NCI-H1417 (cell line): ENCODE measurements around the gene HGFAC.

Source experiments
- DNase-seq, 3 experiments: peaks; one replicate each; lab custom pipeline; 2025; lab: John Stamatoyannopoulos, UW

HGFAC gene

GRCh38 chr4:3426465-3427133 lies 15.2 kb upstream of the HGFAC start:
- peak in 1 of 3 experiments; percentile 93 for DNase-seq

- DNase-seq = no peak
Observed at GRCh38 chr4:3427134-3427476, 14.7 kb upstream of the HGFAC start.

DNA sequence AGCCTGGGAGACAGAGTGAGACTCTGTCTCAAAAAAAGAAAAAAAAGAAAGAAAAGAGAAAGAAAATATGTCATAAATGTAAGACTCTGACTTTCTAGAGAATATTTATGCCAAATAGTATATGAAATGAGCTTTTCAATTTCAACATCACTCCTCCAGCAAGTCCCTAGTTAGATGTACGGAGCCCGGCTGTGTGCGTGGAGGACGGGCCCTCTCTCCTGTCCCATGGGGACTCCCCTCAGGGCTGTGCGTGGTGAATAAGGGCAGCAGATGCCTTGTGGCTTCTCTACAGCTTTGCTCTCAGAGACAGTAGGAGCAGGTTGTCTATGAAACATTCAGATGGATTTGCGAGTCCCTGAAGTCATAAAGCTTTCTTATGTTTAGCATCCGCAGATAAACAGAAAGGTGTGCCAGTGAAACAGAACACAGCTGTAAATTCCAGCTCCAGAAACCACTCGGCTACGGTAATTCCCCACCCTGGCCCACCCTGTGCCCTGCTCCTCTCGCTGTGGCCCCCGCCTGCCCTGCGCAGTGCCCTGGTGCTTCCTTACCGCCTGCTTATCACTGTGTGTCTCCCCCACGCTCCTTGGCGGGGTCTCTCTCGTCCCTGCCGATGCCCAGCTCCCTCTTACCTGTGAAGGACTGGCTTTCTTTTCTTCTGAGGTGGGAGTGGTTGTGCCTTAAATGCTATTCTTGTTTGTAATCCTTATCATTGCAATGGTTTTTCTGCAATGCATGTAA lies 13.9 kb upstream of the HGFAC start:
- DNase-seq = peak in 1 of 3 experiments; percentile 24

GRCh38 chr4:3429651-3430050 lies 12.1 kb upstream of the HGFAC start:
- no peak for DNase-seq

DNA sequence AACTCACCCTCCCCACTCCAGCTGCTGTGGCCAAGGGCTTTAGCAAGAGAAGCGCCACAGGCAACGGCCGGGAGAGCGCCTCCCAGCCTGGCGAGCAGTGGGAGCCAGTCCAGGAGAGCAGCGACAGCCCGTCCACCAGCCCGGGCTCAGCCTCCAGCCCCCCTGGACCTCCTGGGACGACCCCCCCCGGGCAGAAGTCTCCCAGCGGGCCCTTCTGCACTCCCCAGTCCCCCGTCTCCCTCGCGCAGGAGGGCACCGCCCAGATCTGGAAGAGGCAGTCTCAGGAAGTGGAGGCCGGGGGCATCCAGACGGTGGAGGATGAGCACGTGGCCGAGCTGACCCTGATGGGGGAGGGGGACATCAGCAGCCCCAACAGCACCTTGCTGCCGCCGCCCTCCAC lies 11.2 kb upstream of the HGFAC start:
- no peak for DNase-seq

DNA sequence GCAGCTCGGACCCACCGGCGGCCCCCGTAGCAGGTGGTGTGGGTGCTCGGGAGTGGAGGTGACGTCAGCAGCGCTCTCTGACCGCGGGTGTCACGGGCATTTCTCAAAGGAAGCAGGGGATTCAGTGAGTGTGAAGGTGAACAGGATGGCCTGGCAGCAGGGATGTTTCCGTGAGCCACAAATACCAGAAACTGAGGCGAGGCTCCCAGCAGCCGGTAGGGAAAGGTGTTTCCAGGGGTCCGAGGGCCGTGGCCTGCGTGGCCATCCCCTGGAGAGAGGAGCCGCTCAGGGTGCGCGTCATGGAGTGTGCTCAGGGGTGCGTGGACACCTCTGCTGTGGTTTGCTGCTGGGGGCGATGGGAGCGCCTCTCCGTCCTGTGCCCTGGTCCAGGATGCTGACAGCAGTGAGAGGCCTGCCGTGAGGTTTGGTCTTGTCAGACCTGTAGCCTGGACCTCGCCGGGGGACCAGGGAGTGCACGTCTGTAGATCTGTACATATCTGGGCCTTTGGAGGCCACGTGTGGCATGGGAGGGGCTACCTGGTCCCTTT lies 10.2 kb upstream of the HGFAC start:
- DNase-seq = no peak

DNA sequence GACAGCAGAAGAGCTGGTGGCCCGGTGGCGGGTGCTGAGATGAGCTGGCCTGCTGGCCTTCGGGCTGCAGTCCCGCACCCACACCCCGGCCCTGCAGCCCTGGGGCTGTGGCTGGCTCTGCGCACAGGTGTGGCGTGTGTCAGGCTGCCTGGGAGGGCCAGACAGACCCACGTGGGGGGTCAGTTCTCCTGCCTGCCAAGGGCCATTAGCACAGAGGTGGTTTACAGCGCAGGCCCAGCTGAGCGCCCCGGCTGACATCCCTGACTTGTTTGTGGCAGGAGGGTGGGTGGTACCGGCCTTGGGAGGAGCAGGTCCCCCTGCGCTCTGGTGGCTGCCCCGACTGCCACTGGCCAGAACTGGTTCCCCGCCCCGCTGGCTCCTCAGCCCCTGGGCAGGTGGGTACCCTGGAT lies 9.4 kb upstream of the HGFAC start:
- no peak for DNase-seq

DNA sequence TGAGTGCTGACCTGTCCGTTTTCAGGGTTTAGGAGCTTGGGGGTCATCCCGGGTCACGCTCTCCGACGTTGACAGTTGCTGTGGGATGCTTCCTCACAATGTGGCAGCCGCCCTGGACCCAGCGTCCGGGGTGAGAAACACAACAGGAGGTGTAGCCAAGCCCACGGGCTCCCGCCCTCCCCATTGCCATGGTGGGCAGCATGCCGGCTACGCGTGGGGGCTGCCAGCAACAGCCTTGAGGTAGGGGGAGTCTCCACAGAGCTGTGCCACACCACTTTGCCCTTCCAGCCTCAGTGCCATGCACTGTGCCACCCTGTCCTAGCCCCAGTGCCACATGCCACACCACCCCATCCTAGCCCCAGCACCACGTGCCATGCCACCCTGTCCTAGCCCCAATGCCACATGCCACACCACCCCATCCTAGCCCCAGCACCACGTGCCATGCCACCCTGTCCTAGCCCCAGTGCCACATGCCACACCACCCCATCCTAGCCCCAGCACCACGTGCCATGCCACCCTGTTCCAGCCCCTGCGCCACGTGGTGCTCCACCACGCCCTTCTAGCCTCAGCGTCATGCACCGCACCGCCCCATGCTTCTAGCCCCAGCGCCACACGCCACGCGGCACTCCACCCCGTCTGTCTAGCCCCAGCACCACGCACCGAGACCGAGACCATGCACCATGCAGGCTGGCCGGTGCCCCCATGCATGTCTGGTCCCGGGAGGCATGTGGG lies 8.5 kb upstream of the HGFAC start:
- DNase-seq = no peak

DNA sequence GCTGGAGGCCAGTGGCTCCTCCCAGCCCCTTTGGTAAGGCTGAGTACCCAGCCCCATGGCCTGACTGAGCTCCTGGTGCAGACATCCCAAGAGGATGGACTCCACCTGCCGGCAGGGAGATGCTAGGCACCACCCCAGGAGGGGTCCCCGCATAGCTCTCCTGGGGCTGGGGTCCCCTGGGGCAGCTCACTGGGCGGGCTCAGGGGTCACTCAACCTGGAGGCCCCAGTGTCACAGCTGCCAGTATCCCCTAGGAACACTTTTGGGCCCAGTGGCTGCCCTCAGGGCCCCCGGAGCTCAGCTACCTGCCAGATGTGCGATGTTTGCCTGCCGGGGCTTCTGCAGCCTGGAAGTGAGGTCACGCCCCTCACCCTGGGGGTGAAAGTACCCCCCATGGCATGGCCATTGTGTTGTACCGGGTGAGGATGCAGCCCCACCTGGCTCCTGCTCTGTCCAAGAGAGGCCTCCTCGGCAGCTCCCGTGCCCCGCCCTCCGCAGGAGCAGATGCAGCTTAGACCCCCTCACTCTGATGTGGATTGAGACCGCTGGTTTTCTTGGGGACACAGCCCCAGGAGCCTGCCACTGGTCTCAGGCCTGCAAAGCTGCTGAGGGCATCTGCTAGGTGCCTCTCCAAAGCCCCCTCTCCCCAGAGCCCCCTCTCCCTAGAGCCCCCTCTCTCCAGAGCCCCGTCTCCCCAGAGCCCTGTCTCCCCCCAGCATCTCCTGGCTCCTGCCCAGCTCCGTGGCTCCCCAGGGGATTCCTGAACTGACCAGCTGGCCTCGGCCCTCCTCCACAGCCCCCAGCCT lies 6.7 kb upstream of the HGFAC start:
- peak in 2 of 3 experiments; percentile 15 to 51 for DNase-seq

- no peak for DNase-seq
Observed at GRCh38 chr4:3435686-3435956, 6.1 kb upstream of the HGFAC start.

- DNase-seq = no peak
Observed at GRCh38 chr4:3436048-3436797, 5.5 kb upstream of the HGFAC start.

- peak; percentile 44 to 78 (median 77) for DNase-seq
Observed at GRCh38 chr4:3436798-3437581, 4.8 kb upstream of the HGFAC start.

DNA sequence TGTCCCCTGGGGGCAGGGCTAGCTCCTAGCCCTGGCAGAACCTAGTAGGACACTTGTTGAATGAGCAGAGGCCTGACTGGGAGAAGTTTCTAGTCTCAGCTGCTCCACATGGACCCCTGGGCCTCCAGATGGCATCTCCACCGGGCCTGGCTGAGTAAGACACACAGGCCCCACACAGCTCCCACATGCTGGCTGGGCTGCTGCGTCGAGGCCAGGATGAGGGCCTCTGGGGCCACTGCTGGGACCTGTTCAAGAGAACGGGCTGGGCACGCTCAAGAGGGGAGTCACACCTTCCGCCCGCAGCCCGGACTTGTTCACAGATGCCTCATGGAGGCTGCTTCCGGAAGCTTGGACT lies 4.2 kb upstream of the HGFAC start:
- no peak for DNase-seq

- DNase-seq = no peak
Observed at GRCh38 chr4:3437998-3438846, 3.5 kb upstream of the HGFAC start.

DNA sequence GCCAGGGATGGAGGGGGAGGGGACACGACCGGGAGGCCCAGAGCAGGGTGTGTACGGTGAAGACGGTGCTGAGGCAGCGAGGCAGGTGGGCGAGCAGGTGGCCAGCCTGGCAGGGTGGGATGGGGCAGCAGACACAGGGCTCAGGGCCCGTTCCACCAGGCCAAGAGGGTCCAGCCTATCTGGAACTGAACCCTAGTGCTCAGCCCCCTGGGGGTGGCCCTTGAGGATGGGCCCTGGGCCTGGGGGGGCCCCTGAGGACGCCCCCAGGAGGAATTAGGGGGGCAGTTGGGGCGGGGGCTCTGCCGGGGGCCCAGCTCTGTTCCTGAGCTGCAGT lies 3.0 kb upstream of the HGFAC start:
- DNase-seq = no peak

DNA sequence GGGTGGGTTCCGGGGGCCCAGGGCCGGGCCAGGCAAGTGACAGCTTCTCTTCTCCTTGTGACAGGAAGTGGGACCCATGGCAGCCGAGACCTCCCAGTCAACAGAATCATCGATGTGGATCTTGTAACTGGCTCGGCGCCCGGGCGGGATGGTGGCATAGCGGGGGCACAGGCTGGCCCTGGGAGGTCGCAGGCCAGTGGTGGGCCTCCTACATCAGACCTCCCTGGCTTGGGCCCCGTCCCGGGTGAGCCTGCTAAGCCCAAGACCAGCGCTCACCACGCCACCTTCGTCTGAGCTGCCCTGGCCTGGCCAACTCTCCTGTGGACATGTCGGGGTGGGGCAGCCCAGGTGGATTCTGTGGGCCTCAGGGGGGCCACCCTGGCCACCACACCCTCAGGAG lies 2.4 kb upstream of the HGFAC start:
- DNase-seq = no peak

DNA sequence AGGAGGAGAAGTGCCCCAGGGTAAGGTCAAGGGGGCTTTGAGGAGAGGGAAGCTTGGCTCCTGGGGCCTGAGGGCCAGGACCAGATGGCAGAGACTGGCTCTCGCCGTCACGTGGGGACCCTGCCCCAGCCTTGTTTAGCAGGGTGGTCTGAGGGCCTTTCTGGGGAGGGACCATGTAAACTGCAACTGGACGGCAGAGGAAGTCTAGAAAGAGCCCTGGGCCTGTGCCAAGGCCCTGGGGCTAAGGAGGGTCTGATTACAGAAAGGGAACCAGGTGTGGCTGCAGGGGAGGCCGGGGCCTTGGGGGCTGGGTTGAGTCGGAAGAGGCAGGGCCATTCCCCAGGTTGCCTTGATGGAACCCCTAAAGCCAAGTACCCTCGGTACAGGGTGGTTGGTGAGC lies 1.8 kb upstream of the HGFAC start:
- no peak for DNase-seq

- DNase-seq = no peak
Observed at GRCh38 chr4:3440979-3441500, 728 bp upstream of the HGFAC start.

- DNase-seq = no peak
Observed at GRCh38 chr4:3442460-3442958, 741 bp downstream of the HGFAC start.
